ENCODE results near the gene DNAH5. TPM values are rescaled to one million over a fixed set of nuclear protein-coding genes. Genes with fewer than 3 reads are reported as not detected.

Gene DNAH5
- total RNA-seq, 1 donor from 2014 or later: 0.49 TPM

GRCh38 chr5:13943676-13944075 is 812 bp downstream of the DNAH5 start:
- intact Hi-C loops (cut with DNase I): no loop called here
- Histone ChIP-seq H3K36me3 (no peaks in the 10 kb centered on the region), H3K27me3 (no peaks in the 10 kb centered on the region), H3K4me3 (no peak overlapping the region), H3K9me3 (no peaks in the 10 kb centered on the region), H3K27ac (no peak overlapping the region), H3K4me1 (no peaks in the 10 kb centered on the region)
- DNase-seq (ENCODE audit: extremely low spot score in 2 of 2): no peak
- TF ChIP-seq POLR2AphosphoS5 (IDR thresholded peaks at IDR 0.05; ENCODE audit: insufficient read depth in 1 of 2, low read depth in 1 of 2): no peak
- TF ChIP-seq POLR2A (IDR thresholded peaks at IDR 0.05): no peak
- no peak for TF ChIP-seq CTCF (IDR thresholded peaks at IDR 0.05)

- H3K4me3 ChIP-seq: no peak overlapping the region
- H3K4me1 ChIP-seq: no peaks in the 10 kb centered on the region
- intact Hi-C loops (cut with DNase I): no loop called here
- H3K27me3 ChIP-seq: no peaks in the 10 kb centered on the region
- no peak for DNase-seq (ENCODE audit: extremely low spot score in 2 of 2)
- no peaks in the 10 kb centered on the region for H3K9me3 ChIP-seq
- no peak for TF ChIP-seq CTCF (IDR thresholded peaks at IDR 0.05)
- no peak for TF ChIP-seq POLR2A (IDR thresholded peaks at IDR 0.05)
- no peak for TF ChIP-seq POLR2AphosphoS5 (IDR thresholded peaks at IDR 0.05; ENCODE audit: insufficient read depth in 1 of 2, low read depth in 1 of 2)
- H3K36me3 ChIP-seq: no peaks in the 10 kb centered on the region
- no peak overlapping the region for H3K27ac ChIP-seq
Observed at GRCh38 chr5:13941468-13941867, 3.0 kb downstream of the DNAH5 start.

DNA sequence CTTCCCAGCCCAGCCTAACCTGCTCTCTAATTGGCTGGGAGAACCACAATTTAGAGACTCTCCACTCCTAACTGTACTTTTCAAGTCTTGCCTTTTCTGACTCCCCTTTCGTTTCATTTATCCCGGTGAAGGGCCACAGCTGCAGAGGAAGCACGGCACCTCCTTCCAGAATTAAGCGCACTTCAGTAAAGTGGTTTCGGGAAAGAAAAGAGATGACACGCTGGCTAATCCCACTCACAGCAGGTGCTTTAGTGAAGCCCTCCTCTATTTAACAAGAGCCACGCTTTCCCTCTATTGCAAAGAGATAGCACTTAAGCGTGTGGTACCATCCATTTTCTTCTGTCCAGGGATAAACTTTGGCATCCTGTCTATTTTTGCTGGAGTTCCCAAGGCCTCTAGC is 4.8 kb downstream of the DNAH5 start:
- no peaks in the 10 kb centered on the region for H3K9me3 ChIP-seq
- no peaks in the 10 kb centered on the region for H3K27me3 ChIP-seq
- no peak for DNase-seq (ENCODE audit: extremely low spot score in 2 of 2)
- intact Hi-C loops (cut with DNase I): no loop called here
- no peak overlapping the region for H3K4me3 ChIP-seq
- no peak overlapping the region for H3K27ac ChIP-seq
- no peak for TF ChIP-seq POLR2AphosphoS5 (IDR thresholded peaks at IDR 0.05; ENCODE audit: insufficient read depth in 1 of 2, low read depth in 1 of 2)
- no peak for TF ChIP-seq CTCF (IDR thresholded peaks at IDR 0.05)
- TF ChIP-seq POLR2A (IDR thresholded peaks at IDR 0.05): no peak
- no peaks in the 10 kb centered on the region for H3K36me3 ChIP-seq
- H3K4me1 ChIP-seq: no peaks in the 10 kb centered on the region

GRCh38 chr5:13934921-13935320 is 9.6 kb downstream of the DNAH5 start:
- Histone ChIP-seq H3K27ac (no peak overlapping the region), H3K36me3 (no peaks in the 10 kb centered on the region), H3K27me3 (no peaks in the 10 kb centered on the region), H3K4me1 (no peaks in the 10 kb centered on the region), H3K4me3 (no peak overlapping the region), H3K9me3 (no peaks in the 10 kb centered on the region)
- TF ChIP-seq CTCF (IDR thresholded peaks at IDR 0.05) (no peak), POLR2AphosphoS5 (IDR thresholded peaks at IDR 0.05; ENCODE audit: insufficient read depth in 1 of 2, low read depth in 1 of 2) (no peak), POLR2A (IDR thresholded peaks at IDR 0.05) (no peak)
- no peak for DNase-seq (ENCODE audit: extremely low spot score in 2 of 2)
- intact Hi-C loops (cut with DNase I): no loop called here

GRCh38 chr5:13934125-13934524 is 10.4 kb downstream of the DNAH5 start:
- Histone ChIP-seq H3K36me3 (no peaks in the 10 kb centered on the region), H3K27ac (no peak overlapping the region), H3K4me3 (no peak overlapping the region), H3K9me3 (no peaks in the 10 kb centered on the region), H3K4me1 (no peaks in the 10 kb centered on the region), H3K27me3 (no peaks in the 10 kb centered on the region)
- TF ChIP-seq POLR2AphosphoS5 (IDR thresholded peaks at IDR 0.05; ENCODE audit: insufficient read depth in 1 of 2, low read depth in 1 of 2) (no peak), POLR2A (IDR thresholded peaks at IDR 0.05) (no peak), CTCF (IDR thresholded peaks at IDR 0.05) (no peak)
- intact Hi-C loops (cut with DNase I): no loop called here
- no peak for DNase-seq (ENCODE audit: extremely low spot score in 2 of 2)

All from vagina (tissue), 2 donors.